HL-60 (cell line): ENCODE data around the gene BBS4.

Source experiments
- DNase-seq, 2 experiments: peaks; one replicate each; pipeline ENCODE4 v3.0.0-alpha.2; 2010 to 2020; ENCODE audit warnings: low read depth in 1 of 2, low spot score in 1 of 2
- H3K27ac ChIP-seq: fragments of 250-450 bp; sonication (Bioruptor Pico); replicated peaks from 2 replicates; pipeline ENCODE4 v1.5.1; 2020; ENCODE audit warnings: mild to moderate bottlenecking, moderate library complexity
- H3K27me3 ChIP-seq: fragments of 250-450 bp; sonication (Bioruptor Pico); 2 replicates; pipeline ENCODE4 v1.5.1; 2021; ENCODE audit warnings: mild to moderate bottlenecking, moderate library complexity; ENCODE audit not compliant: insufficient read depth, poor library complexity, severe bottlenecking
- H3K4me3 ChIP-seq: replicated peaks from 2 replicates; pipeline ENCODE4 v1.5.1; 2011; ENCODE audit warnings: mild to moderate bottlenecking, control low read depth, low read length; ENCODE audit not compliant: insufficient read depth
- CTCF ChIP-seq: IDR thresholded peaks from one replicate; pipeline ENCODE4 v1.5.1; 2011; ENCODE audit warnings: low read length, control low read depth, inconsistent platforms; ENCODE audit not compliant: insufficient read depth
- GABPA ChIP-seq: IDR thresholded peaks from 2 replicates; pipeline ENCODE4 v1.6.1; 2012; ENCODE audit warnings: low read depth
- POLR2AphosphoS5 ChIP-seq: IDR thresholded peaks from 2 replicates; pipeline ENCODE4 v1.6.1; 2012; ENCODE audit warnings: low read depth
- REST ChIP-seq: IDR thresholded peaks from 2 replicates; pipeline ENCODE4 v1.6.1; 2012; ENCODE audit warnings: low read depth; ENCODE audit not compliant: insufficient replicate concordance
- SPI1 ChIP-seq: IDR thresholded peaks from 2 replicates; pipeline ENCODE4 v1.6.1; 2012; ENCODE audit warnings: low read depth, mild to moderate bottlenecking, borderline replicate concordance

Gene BBS4

GRCh38 chr15:72732086-72732485, 46.1 kb downstream of the BBS4 start:
- no peak overlapping the region for H3K4me3 ChIP-seq
- TF ChIP-seq CTCF (no peak), REST (no peak), SPI1 (no peak), POLR2AphosphoS5 (no peak), GABPA (no peak)

GRCh38 chr15:72732516-72732915, 46.5 kb downstream of the BBS4 start:
- DNase-seq: no peak
- Histone ChIP-seq H3K27me3 (no peaks in the 10 kb centered on the region), H3K27ac (no peak overlapping the region), H3K4me3 (no peak overlapping the region)
- TF ChIP-seq CTCF (no peak), POLR2AphosphoS5 (no peak)

More at GRCh38 chr15:72732086-72732485, 46.1 kb downstream of the BBS4 start:
- DNase-seq: no peak
- Histone ChIP-seq H3K27ac (no peak overlapping the region), H3K27me3 (no peaks in the 10 kb centered on the region)

- H3K4me3 ChIP-seq: no peak overlapping the region
- no peaks in the 10 kb centered on the region for H3K27me3 ChIP-seq
- no peak for DNase-seq
- H3K27ac ChIP-seq: no peak overlapping the region
- TF ChIP-seq GABPA (no peak), REST (no peak), SPI1 (no peak)
Observed at GRCh38 chr15:72733941-72734738, 48.1 kb downstream of the BBS4 start.

- Histone ChIP-seq H3K4me3 (no peak overlapping the region), H3K27ac (no peak overlapping the region), H3K27me3 (no peaks in the 10 kb centered on the region)
- TF ChIP-seq CTCF (no peak), SPI1 (no peak), REST (no peak), GABPA (no peak), POLR2AphosphoS5 (0 out of 2 replicates have a peak, but pooled peaks have one; percentile 25)
- no peak for DNase-seq
Observed at GRCh38 chr15:72735111-72735510, 49.1 kb downstream of the BBS4 start.
